ENCODE measurements around the gene DAND5.

DNA sequence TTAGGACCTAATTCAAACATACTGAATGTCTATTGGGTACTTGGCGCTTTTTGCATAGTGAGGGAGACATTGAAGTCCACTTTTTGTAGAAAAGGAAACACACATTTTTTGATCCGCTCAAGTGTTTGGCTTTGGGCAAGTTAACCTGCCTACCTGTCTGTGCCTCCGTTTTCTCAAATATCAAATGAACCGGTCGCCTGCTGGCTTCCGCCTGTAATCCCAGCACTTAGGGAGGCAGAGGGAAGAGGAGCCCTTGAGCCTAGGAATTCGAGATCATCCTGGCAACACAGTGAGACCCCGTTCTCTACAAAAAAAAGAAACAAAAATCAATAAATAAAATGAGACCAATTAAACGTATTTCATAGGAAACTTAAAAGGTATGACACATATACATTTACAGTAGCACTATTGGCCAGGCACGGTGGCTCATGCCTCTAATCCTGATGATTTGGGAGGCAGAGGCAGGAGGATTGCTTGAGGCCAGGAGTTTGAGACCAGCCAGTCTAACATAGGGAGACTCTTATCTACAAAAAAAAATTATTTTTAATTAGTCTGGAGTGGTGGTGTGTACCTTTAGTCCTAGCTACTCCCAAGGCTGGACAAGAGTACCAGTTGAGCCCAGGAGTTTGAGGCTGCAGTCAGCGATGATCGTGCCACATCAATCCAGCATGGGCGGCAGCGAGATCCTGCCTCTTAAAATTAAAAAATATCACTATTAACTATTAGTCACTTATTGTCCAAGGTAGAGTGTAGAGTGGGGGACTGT is 22.5 kb upstream of the DAND5 start:
- TF ChIP-seq, protein P1, sequence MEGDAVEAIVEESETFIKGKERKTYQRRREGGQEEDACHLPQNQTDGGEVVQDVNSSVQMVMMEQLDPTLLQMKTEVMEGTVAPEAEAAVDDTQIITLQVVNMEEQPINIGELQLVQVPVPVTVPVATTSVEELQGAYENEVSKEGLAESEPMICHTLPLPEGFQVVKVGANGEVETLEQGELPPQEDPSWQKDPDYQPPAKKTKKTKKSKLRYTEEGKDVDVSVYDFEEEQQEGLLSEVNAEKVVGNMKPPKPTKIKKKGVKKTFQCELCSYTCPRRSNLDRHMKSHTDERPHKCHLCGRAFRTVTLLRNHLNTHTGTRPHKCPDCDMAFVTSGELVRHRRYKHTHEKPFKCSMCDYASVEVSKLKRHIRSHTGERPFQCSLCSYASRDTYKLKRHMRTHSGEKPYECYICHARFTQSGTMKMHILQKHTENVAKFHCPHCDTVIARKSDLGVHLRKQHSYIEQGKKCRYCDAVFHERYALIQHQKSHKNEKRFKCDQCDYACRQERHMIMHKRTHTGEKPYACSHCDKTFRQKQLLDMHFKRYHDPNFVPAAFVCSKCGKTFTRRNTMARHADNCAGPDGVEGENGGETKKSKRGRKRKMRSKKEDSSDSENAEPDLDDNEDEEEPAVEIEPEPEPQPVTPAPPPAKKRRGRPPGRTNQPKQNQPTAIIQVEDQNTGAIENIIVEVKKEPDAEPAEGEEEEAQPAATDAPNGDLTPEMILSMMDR (IDR thresholded peaks at IDR 0.05) = no peak
- TF ChIP-seq ZFX (IDR thresholded peaks at IDR 0.05; ENCODE audit: borderline replicate concordance) = no peak
